A549 treated with RU486 at 1 μM for 4 hours (cell line): Measurements from ENCODE around the gene PNMT. TPM values are rescaled to one million over a fixed set of nuclear protein-coding genes. Genes with fewer than 3 reads are reported as not detected.

Experiments
- total RNA-seq: library from RNA; stranded (reverse); fragments of 200-300 nt; extraction: Qiagen RNA extraction; gene quantifications from 5 replicates; pipeline ENCODE4 v1.2.3, GENCODE V29; 2022; ENCODE audit warnings: low read depth

Gene PNMT, protein sequence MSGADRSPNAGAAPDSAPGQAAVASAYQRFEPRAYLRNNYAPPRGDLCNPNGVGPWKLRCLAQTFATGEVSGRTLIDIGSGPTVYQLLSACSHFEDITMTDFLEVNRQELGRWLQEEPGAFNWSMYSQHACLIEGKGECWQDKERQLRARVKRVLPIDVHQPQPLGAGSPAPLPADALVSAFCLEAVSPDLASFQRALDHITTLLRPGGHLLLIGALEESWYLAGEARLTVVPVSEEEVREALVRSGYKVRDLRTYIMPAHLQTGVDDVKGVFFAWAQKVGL
- not detected in 5 replicates for total RNA-seq

DNA sequence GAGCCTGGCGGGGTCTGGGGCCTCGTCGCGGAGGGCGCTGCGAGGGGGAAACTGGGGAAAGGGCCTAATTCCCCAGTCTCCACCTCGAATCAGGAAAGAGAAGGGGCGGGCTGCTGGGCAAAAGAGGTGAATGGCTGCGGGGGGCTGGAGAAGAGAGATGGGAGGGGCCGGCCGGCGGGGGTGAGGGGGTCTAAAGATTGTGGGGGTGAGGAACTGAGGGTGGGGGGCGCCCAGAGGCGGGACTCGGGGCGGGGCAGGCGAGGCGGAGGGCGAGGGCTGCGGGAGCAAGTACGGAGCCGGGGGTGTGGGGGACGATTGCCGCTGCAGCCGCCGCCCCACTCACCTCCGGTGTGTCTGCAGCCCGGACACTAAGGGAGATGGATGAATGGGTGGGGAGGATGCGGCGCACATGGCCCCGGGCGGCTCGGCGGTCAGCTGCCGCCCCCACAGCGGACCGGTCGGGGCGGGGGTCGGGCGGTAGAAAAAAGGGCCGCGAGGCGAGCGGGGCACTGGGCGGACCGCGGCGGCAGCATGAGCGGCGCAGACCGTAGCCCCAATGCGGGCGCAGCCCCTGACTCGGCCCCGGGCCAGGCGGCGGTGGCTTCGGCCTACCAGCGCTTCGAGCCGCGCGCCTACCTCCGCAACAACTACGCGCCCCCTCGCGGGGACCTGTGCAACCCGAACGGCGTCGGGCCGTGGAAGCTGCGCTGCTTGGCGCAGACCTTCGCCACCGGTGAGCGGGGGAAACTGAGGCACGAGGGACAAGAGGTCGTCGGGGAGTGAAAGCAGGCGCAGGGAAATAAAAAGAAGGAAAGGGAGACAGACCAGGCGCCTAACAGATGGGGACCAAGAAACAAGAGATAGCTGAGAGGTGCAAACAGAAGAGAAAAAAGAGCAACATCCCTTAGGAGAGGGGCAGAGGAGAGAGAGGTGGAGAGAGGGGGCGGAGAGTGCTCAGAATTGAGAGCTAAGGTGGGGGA, at the start of gene PNMT:
Gene PNMT (plus strand): TSS at position 509 of the 980 bp plus-strand sequence. CDS start 23 bp downstream, at position 532.

DNA sequence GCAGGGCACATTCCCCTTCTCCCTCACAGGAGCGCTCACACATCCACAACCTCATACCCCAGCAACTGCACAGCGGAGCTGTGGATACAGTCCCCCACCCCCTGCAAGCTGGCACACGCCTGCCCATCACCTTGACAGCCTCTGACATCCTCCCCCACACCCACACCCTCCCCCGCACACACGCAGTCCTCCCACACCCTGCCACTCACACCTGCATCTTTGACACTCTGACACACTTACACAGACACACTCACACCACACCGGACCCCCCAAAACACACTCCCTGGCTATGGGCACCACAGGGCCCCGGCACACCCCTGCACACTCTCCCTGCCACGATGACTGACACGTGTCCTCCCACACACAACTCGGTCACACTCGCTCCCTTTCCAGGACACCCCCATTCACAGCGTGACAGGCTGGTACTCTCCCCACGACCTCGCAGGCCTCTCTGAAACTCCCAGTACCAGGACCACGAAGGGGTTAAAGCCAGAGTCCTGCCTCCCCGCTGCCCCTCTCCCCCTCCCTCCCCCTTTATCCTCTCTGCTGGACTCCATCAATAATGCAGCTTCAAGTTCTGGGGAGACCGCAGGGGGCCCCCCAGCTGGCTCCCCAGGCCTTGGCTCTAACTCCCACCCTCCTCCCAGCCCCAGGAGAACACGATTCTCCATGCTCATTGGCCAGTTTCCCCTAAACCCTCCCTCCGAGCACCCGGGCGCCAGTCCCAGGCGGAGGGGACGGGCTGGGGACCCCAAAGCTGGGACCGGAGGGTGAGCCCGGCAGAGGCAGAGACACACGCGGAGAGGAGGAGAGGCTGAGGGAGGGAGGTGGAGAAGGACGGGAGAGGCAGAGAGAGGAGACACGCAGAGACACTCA, 41.8 kb upstream of the PNMT start, which contains the start of gene PPP1R1B:
Gene PPP1R1B (plus strand): TSS at position 782 of the 876 bp plus-strand sequence. CDS start 441 bp downstream, outside the sequence.

DNA sequence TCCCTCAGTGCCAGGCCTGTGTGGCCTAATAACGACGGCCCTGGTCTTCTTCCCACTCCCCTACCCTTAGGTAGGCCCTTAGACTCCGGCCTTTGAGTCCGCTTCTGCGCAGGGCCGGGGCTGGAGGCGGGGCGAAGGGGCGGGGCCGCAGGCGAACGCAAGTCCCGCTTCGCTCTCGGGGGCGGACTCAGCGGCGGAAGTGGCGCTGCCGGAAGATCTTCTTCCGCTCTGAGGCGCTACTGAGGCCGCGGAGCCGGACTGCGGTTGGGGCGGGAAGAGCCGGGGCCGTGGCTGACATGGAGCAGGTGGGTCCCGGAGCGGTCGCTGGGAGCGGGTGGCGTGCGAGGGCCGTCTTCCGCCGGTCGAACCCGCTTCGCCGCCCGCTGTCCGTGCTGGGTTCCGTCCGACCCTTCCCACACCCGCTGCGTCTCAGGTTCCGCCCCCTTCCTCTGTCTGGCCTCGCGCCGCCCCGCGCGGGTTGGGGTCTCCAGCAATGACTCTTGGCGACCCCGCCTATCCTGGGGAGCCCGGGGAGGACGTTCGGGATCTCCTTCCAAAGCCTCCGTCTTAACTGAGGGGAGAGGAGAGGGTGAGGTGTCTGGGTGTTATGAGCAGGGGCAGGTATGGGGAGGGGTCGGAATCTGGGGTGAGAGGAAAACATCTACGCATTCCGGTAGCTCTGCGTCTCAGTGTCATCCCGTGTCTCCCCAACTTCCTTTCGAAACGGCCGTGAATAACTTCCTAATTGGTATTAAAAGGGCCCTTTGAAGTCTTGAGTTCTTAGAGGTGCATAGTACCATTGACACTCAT, 31.1 kb upstream of the PNMT start, which contains the start of gene STARD3:
Gene STARD3 (plus strand): TSS at position 218 of the 810 bp plus-strand sequence. CDS start 16,388 bp downstream, outside the sequence.

DNA sequence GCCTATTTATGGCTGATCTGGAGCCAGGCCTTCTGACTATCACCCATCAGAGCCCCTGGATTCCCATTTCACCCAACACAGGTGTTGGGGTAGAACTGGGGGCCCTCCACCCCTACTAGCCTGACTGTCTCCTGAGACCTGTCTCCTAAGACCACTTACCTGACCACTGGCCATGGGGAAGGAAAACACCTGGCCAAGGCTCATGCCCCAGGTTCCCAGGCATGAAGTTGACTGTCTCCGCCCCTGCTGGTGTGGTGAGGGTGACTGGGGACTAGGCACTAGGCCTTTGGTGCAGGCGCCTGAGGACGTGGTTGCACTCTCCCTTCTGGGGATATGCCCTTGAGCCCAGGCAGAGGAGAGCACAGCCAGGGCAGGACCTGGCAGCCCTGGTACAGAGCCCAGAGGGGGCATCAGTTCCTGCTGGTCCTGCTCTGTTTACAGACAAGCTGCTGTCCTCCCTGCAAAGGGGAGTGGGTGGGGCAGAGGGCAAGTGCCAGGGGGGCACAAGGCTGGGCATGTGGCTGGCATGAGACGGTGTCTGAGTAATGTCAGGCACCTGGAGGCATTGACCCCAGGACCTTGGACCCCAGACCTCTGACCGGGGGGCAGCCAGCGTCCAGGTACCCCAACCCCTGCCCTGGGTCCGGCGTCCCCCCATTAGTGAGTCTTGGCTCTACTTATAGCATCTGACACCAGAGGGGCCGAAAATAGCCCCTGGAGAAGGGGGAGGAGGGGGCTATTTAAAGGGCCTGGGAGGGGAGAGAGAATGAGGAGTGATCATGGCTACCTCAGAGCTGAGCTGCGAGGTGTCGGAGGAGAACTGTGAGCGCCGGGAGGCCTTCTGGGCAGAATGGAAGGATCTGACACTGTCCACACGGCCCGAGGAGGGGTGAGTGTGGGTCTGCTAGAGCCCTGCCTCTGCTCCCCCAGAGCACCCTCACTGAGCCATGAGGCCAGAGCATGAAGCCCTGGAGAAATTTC, 3.4 kb upstream of the PNMT start, which contains the start of gene TCAP:
Gene TCAP (plus strand): TSS at position 769 of the 981 bp plus-strand sequence. CDS start 11 bp downstream, at position 780.

DNA sequence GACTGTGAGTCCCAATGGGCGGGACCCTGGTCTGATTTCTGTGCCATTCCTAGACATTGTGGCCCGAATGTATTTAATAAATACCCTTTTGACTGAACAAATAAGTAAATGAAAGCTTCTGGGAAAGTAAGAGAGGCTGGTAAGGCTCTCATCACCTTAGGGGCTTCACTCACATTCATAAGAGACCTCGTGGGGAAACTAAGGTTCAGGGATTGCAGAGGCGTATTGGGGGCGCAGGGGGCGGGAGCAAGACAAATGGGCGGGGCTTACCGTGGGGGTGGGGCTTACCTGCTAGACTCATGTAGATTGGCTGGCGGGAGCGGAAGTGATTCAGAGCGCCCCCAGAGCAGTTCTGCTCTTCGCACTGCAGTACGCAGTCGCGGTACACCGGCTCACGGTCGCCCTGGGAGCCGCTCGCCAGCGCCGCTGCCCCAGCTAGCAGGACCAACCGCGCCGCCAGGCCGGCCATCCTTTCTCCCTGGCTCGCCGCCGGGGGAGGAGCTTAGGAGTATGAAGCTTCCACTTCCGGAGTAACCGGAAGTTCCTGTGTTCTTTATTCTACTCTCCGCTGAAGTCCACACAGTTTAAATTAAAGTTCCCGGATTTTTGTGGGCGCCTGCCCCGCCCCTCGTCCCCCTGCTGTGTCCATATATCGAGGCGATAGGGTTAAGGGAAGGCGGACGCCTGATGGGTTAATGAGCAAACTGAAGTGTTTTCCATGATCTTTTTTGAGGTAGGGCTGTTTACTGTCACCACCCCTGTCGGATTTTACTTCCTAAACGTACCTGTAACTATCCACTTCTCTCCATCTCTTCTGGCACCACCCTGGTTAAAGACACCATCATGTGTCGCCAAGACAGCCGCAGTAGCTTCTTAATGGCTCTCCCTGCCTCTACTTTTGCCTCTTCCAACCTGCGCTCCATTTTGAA, 19.6 kb downstream of the PNMT start, which contains the start of gene PGAP3:
Gene PGAP3 (minus strand): TSS at position 512 of the 929 bp plus-strand sequence. CDS start 43 bp downstream, at position 469.

DNA sequence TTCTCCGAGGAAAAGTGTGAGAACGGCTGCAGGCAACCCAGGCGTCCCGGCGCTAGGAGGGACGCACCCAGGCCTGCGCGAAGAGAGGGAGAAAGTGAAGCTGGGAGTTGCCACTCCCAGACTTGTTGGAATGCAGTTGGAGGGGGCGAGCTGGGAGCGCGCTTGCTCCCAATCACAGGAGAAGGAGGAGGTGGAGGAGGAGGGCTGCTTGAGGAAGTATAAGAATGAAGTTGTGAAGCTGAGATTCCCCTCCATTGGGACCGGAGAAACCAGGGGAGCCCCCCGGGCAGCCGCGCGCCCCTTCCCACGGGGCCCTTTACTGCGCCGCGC, 31.5 kb downstream of the PNMT start, which contains the start of gene ERBB2:
Gene ERBB2 (plus strand): TSS at position 247 of the 330 bp plus-strand sequence. CDS start 175 bp downstream, outside the sequence.

Other genes starting within 250 kb of the PNMT start
- gene MED1, start 217.2 kb upstream of the PNMT start, total RNA-seq: 24.9 to 34.8 TPM (median 32.9 TPM) in 5 replicates
- gene CDK12, start 207.0 kb upstream of the PNMT start, total RNA-seq: 29.3 to 38.4 TPM (median 36.1 TPM) in 5 replicates
- gene NEUROD2, start 60.5 kb upstream of the PNMT start, total RNA-seq: not detected in 5 replicates
- 0.13 TPM in 1 of 5 replicates, not detected in the others for gene PPP1R1B, start 41.5 kb upstream of the PNMT start, total RNA-seq
- 40.5 to 62.3 TPM (median 55.7 TPM) in 5 replicates for gene STARD3, start 31.3 kb upstream of the PNMT start, total RNA-seq
- 0.54 to 1.0 TPM (median 0.92 TPM) in 5 replicates for gene TCAP, start 3.1 kb upstream of the PNMT start, total RNA-seq
- 6.4 to 8.5 TPM (median 8.1 TPM) in 5 replicates for gene PGAP3, start 19.6 kb downstream of the PNMT start, total RNA-seq
- 27.5 to 36.2 TPM (median 30.1 TPM) in 5 replicates for gene ERBB2, start 31.6 kb downstream of the PNMT start, total RNA-seq
- 90.7 to 109 TPM (median 94.1 TPM) in 5 replicates for gene MIEN1, start 62.1 kb downstream of the PNMT start, total RNA-seq
- gene GRB7, start 69.5 kb downstream of the PNMT start, total RNA-seq: 2.8 to 7.3 TPM (median 4.8 TPM) in 5 replicates
- gene IKZF3, start 195.9 kb downstream of the PNMT start, total RNA-seq: not detected in 5 replicates
- gene ZPBP2, start 199.7 kb downstream of the PNMT start, total RNA-seq: not detected in 5 replicates